ENCODE measurements around the gene CYP26A1.

- TF ChIP-seq, protein P1, sequence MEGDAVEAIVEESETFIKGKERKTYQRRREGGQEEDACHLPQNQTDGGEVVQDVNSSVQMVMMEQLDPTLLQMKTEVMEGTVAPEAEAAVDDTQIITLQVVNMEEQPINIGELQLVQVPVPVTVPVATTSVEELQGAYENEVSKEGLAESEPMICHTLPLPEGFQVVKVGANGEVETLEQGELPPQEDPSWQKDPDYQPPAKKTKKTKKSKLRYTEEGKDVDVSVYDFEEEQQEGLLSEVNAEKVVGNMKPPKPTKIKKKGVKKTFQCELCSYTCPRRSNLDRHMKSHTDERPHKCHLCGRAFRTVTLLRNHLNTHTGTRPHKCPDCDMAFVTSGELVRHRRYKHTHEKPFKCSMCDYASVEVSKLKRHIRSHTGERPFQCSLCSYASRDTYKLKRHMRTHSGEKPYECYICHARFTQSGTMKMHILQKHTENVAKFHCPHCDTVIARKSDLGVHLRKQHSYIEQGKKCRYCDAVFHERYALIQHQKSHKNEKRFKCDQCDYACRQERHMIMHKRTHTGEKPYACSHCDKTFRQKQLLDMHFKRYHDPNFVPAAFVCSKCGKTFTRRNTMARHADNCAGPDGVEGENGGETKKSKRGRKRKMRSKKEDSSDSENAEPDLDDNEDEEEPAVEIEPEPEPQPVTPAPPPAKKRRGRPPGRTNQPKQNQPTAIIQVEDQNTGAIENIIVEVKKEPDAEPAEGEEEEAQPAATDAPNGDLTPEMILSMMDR (conservative IDR thresholded peaks at IDR 0.05 in 1 of 2, IDR thresholded peaks at IDR 0.05 in 1 of 2; ENCODE audit: extremely low read depth in 1 of 2, insufficient read depth in 1 of 2, low read depth in 1 of 2, low read length in 2 of 2) = no peak
- TF ChIP-seq EZH2 (IDR thresholded peaks at IDR 0.05; ENCODE audit: borderline replicate concordance, low read length) = no peak
Observed at GRCh38 chr10:93028883-93029282, 44.8 kb upstream of the CYP26A1 start.
